BE2C (cell line): Measurements from ENCODE around the gene ZNF516.

Experiments used
- DNase-seq: peaks from one replicate; pipeline ENCODE4 v3.0.0-alpha.2; 2020
- H3K27me3 ChIP-seq: fragments of 250-450 bp; sonication (Bioruptor Pico); 2 replicates; pipeline ENCODE4 v1.5.1; 2020; ENCODE audit warnings: mild to moderate bottlenecking
- H3K36me3 ChIP-seq: fragments of 250-450 bp; sonication (Bioruptor Pico); 2 replicates; pipeline ENCODE4 v1.5.1; 2020; ENCODE audit warnings: mild to moderate bottlenecking
- H3K4me1 ChIP-seq: fragments of 250-450 bp; sonication (Bioruptor Pico); 2 replicates; pipeline ENCODE4 v1.5.1; 2020
- H3K4me3 ChIP-seq: 2 replicates; pipeline ENCODE4 v1.5.1; 2011; ENCODE audit warnings: low read depth, low read length
- H3K9me3 ChIP-seq: fragments of 250-450 bp; sonication (Bioruptor Pico); 2 replicates; pipeline ENCODE4 v1.5.1; 2020
- CTCF ChIP-seq: IDR thresholded peaks from 2 replicates; pipeline ENCODE4 v1.5.1; 2012; ENCODE audit warnings: mild to moderate bottlenecking, low read depth, low read length

Gene ZNF516

GRCh38 chr18:76504749-76505148 lies 9.7 kb upstream of the ZNF516 start:
- DNase-seq: no peak
- TF ChIP-seq CTCF: no peak

GRCh38 chr18:76503649-76504386 lies 8.8 kb upstream of the ZNF516 start:
- no peaks in the 10 kb centered on the region for H3K4me1 ChIP-seq
- no peak overlapping the region for H3K4me3 ChIP-seq
- no peaks in the 10 kb centered on the region for H3K36me3 ChIP-seq
- no peaks in the 10 kb centered on the region for H3K27me3 ChIP-seq
- DNase-seq: no peak
- TF ChIP-seq CTCF: no peak
- no peaks in the 10 kb centered on the region for H3K9me3 ChIP-seq

More at GRCh38 chr18:76504749-76505148, 9.7 kb upstream of the ZNF516 start:
- Histone ChIP-seq H3K27me3 (no peaks in the 10 kb centered on the region), H3K36me3 (no peaks in the 10 kb centered on the region), H3K4me3 (no peak overlapping the region), H3K4me1 (no peaks in the 10 kb centered on the region), H3K9me3 (no peaks in the 10 kb centered on the region)

GRCh38 chr18:76502551-76502950 lies 7.5 kb upstream of the ZNF516 start:
- Histone ChIP-seq H3K27me3 (no peaks in the 10 kb centered on the region), H3K4me1 (no peaks in the 10 kb centered on the region), H3K9me3 (no peaks in the 10 kb centered on the region), H3K36me3 (no peaks in the 10 kb centered on the region), H3K4me3 (no peak overlapping the region)
- no peak for DNase-seq
- TF ChIP-seq CTCF: no peak

- Histone ChIP-seq H3K36me3 (no peaks in the 10 kb centered on the region), H3K9me3 (no peaks in the 10 kb centered on the region), H3K27me3 (no peaks in the 10 kb centered on the region), H3K4me1 (no peaks in the 10 kb centered on the region), H3K4me3 (no peak overlapping the region)
- no peak for TF ChIP-seq CTCF
- DNase-seq: no peak
These were observed 4.7 kb upstream of the ZNF516 start for GRCh38 chr18:76499637-76500340.

- no peaks in the 10 kb centered on the region for H3K9me3 ChIP-seq
- H3K27me3 ChIP-seq: no peaks in the 10 kb centered on the region
- H3K36me3 ChIP-seq: no peaks in the 10 kb centered on the region
- TF ChIP-seq CTCF: no peak
- DNase-seq: no peak
- H3K4me1 ChIP-seq: no peaks in the 10 kb centered on the region
- H3K4me3 ChIP-seq: no peak overlapping the region
These were observed 4.0 kb upstream of the ZNF516 start for GRCh38 chr18:76499021-76499420.

- H3K4me1 ChIP-seq: no peaks in the 10 kb centered on the region
- H3K9me3 ChIP-seq: no peaks in the 10 kb centered on the region
- no peak for DNase-seq
- no peaks in the 10 kb centered on the region for H3K36me3 ChIP-seq
- H3K4me3 ChIP-seq: no peak overlapping the region
- no peak for TF ChIP-seq CTCF
- H3K27me3 ChIP-seq: no peaks in the 10 kb centered on the region
These were observed 3.0 kb upstream of the ZNF516 start for GRCh38 chr18:76498064-76498463.
